Stimulated activated CD4-positive, alpha-beta T cell treated with anti-CD3 and anti-CD28 coated beads, Interleukin-4, amount 100 ng/mL, for 24 hours (primary cell): Measurements from ENCODE around the gene RLBP1.
"Not testable (repeated sequence)": the region's sequence is repeated elsewhere in the genome, so short reads cannot be mapped to it uniquely, and the experiment has no call there.

ENCODE experiments used
- DNase-seq: peaks from one replicate; pipeline ENCODE4 v3.0.0-alpha.2; 2020

Gene RLBP1

GRCh38 chr15:89221543-89221942 is at the start of gene RLBP1:
RLBP1 (minus strand) TSS chr15:89221579; CDS start chr15:89218975, 2,604 bp downstream.
- no peak for DNase-seq

GRCh38 chr15:89250142-89250541 is 28.8 kb upstream of the RLBP1 start:
- not testable (repeated sequence) for DNase-seq

GRCh38 chr15:89248584-89248983 is 27.2 kb upstream of the RLBP1 start:
- no peak for DNase-seq

GRCh38 chr15:89247446-89247845 is 26.1 kb upstream of the RLBP1 start:
- DNase-seq = no peak

GRCh38 chr15:89244574-89244903 is 23.2 kb upstream of the RLBP1 start:
- DNase-seq = no peak

- DNase-seq = peak; percentile 98
Observed at GRCh38 chr15:89243691-89244573, 22.6 kb upstream of the RLBP1 start, which contains the start of gene FANCI. FANCI (plus strand) TSS chr15:89243979; CDS start chr15:89247648, 3,669 bp downstream.

- no peak for DNase-seq
Observed at GRCh38 chr15:89243046-89243690, 21.8 kb upstream of the RLBP1 start.

GRCh38 chr15:89239883-89240810 is 18.8 kb upstream of the RLBP1 start:
- DNase-seq = not testable (repeated sequence)

GRCh38 chr15:89231832-89232231 is 10.5 kb upstream of the RLBP1 start:
- no peak for DNase-seq

- no peak for DNase-seq
Observed at GRCh38 chr15:89230277-89230676, 8.9 kb upstream of the RLBP1 start.

- no peak for DNase-seq
Observed at GRCh38 chr15:89227425-89227824, 6.0 kb upstream of the RLBP1 start.

- no peak for DNase-seq
Observed at GRCh38 chr15:89226359-89227221, 5.2 kb upstream of the RLBP1 start.

- no peak for DNase-seq
Observed at GRCh38 chr15:89225588-89225987, 4.2 kb upstream of the RLBP1 start.

- DNase-seq = no peak
Observed at GRCh38 chr15:89218531-89218930, 2.8 kb downstream of the RLBP1 start.

GRCh38 chr15:89217686-89218376 is 3.5 kb downstream of the RLBP1 start:
- no peak for DNase-seq

GRCh38 chr15:89217031-89217430 is 4.3 kb downstream of the RLBP1 start:
- DNase-seq = no peak

GRCh38 chr15:89215627-89216026 is 5.8 kb downstream of the RLBP1 start:
- no peak for DNase-seq

- no peak for DNase-seq
Observed at GRCh38 chr15:89211678-89212170, 9.7 kb downstream of the RLBP1 start.

- DNase-seq = no peak
Observed at GRCh38 chr15:89209057-89209456, 12.3 kb downstream of the RLBP1 start.

- DNase-seq = no peak
Observed at GRCh38 chr15:89208256-89208655, 13.1 kb downstream of the RLBP1 start.

- peak; percentile 79 for DNase-seq
Observed at GRCh38 chr15:89206908-89207331, 14.5 kb downstream of the RLBP1 start.
